HG03064 (cell line): ENCODE results near the gene ATP6V1E1.

ENCODE experiments used
- ATAC-seq: cut with Tn5 transposase; IDR thresholded peaks from one replicate; pipeline ENCODE4 v1.9.1; 2021; ENCODE audit warnings: low read depth; ENCODE audit not compliant: unreplicated experiment

Gene ATP6V1E1

GRCh38 chr22:17634696-17635095, 6.1 kb upstream of the ATP6V1E1 start:
- no peak for ATAC-seq

- ATAC-seq: no peak
Observed at GRCh38 chr22:17633998-17634323, 5.4 kb upstream of the ATP6V1E1 start.

- ATAC-seq: no peak
Observed at GRCh38 chr22:17633217-17633997, 4.9 kb upstream of the ATP6V1E1 start.

- ATAC-seq: no peak
Observed at GRCh38 chr22:17631076-17631565, 2.6 kb upstream of the ATP6V1E1 start.

- no peak for ATAC-seq
Observed at GRCh38 chr22:17629641-17630040, 1.1 kb upstream of the ATP6V1E1 start.

- ATAC-seq: no peak
Observed at GRCh38 chr22:17629173-17629489, 582 bp upstream of the ATP6V1E1 start.

- ATAC-seq: no peak
Observed at GRCh38 chr22:17627961-17628405, 566 bp downstream of the ATP6V1E1 start.

GRCh38 chr22:17613280-17613679, 15.3 kb downstream of the ATP6V1E1 start:
- ATAC-seq: no peak

GRCh38 chr22:17612057-17612456, 16.5 kb downstream of the ATP6V1E1 start:
- ATAC-seq: no peak

GRCh38 chr22:17607891-17608521, 20.5 kb downstream of the ATP6V1E1 start:
- ATAC-seq: no peak

GRCh38 chr22:17606496-17606895, 22.1 kb downstream of the ATP6V1E1 start:
- no peak for ATAC-seq

GRCh38 chr22:17603668-17604067, 24.9 kb downstream of the ATP6V1E1 start:
- no peak for ATAC-seq

- ATAC-seq: no peak
Observed at GRCh38 chr22:17601031-17601430, 27.5 kb downstream of the ATP6V1E1 start.

- no peak for ATAC-seq
Observed at GRCh38 chr22:17598318-17598717, 30.2 kb downstream of the ATP6V1E1 start.

GRCh38 chr22:17597217-17597616, 31.3 kb downstream of the ATP6V1E1 start:
- ATAC-seq: no peak

- ATAC-seq: no peak
Observed at GRCh38 chr22:17596226-17596625, 32.3 kb downstream of the ATP6V1E1 start.

- no peak for ATAC-seq
Observed at GRCh38 chr22:17592201-17592600, 36.3 kb downstream of the ATP6V1E1 start.

GRCh38 chr22:17590586-17590985, 38.0 kb downstream of the ATP6V1E1 start:
- ATAC-seq: no peak

- no peak for ATAC-seq
Observed at GRCh38 chr22:17589810-17590375, 38.7 kb downstream of the ATP6V1E1 start.

- no peak for ATAC-seq
Observed at GRCh38 chr22:17588606-17589005, 39.9 kb downstream of the ATP6V1E1 start.

- ATAC-seq: no peak
Observed at GRCh38 chr22:17587629-17588028, 40.9 kb downstream of the ATP6V1E1 start.
